IPS-11a (cell line): Measurements from ENCODE around the gene ITPA.
A peak's percentile ranks its signal among the peaks of the same experiment; 100 is the strongest.

Source experiments
- H3K4me3 ChIP-seq: one replicate; pipeline ENCODE4 v1.5.1; 2013; ENCODE audit warnings: low read depth, low read length, control low read depth

ITPA gene

DNA sequence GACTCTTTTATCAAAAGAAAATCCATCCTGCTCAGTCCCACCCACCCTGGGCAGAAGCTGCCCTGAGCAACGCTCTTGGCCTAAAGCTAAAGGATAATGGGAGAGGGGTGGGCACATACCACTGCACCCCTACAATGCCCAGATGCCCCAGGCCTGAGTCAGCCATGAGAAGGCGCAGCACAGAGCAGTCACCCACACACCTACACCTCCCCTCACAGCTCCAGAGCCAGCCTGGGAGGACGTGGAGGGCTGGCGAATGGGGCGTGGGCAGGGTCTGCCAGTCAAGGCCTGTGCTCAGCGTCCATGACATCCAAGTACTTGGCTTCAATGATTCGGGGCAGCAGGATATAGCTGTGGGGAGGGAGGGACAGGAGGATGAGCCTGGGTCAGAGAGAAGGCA is 18.2 kb downstream of the ITPA start:
- no peak overlapping the region for H3K4me3 ChIP-seq

DNA sequence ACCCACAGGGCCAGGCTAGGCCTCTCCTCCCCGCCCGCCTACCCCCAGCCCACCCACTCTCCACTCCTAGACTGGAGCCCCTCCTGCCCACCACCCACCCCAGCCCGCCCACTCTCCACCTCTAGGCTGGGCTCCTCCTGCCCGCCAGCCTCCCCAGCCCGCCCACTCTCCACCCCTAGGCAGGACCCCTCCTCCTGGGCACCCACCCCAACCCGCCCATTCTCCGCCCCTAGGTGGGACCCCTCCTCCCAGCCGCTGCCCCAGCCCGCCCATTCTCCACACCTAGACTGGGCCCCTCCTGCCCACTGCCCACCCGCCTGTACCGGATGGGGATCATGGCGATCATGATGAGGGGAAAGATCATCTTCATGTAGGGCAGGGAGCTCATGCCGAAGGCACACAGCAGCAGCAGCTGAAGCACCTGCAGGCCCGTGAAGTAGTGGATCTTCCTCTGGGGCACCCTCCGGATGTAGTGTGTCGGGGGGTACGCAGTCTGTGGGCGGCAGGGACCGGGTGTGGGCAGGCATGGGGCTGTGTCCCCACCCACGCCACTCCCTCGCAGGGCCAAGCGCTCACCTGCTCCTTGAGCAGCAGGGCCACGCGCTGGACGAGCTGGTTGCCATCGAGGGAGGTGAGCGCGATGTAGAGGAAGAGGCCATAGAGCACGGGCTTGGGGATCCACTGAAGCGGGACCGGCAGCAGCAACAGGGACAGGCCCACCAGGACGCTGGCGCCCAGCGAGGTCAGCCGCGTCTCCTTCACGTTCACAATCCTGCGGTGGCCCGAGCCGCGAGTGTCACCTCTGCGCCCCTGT is 18.8 kb downstream of the ITPA start:
- H3K4me3 ChIP-seq = no peak overlapping the region

DNA sequence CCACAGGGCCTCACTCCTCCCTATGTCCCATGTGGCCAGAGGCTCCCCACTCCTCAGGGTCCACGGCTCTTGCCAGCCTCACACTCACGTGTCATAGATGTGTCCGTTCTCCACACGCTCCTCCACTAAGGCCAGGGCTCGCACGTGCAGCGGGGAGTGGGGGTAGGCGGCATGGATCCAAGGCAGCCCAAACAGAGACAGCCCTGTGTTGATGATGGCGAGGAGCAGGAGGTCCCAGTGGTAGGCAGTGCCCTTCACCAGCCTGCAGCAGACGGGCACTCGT is 19.4 kb downstream of the ITPA start:
- H3K4me3 ChIP-seq = no peak overlapping the region

DNA sequence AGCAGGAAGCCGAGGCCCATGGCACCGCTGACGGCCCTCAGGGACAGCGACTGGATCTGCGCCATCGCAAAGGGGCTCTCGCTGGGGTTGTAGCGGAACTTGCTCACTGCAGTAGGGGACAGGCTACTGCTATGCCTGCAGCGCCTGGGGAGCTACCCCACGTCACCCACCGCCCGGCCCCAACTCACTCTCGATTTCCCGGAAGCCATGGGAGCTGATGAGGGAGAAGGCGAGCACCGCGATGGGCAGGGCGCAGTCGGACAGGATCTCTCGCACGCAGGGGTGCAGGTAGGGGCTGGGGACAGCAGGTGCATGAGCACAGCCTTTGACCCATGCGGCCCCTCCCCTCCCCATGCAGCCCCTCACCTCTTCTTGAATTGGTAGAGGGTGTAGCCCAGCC is 19.9 kb downstream of the ITPA start:
- H3K4me3 ChIP-seq = no peak overlapping the region

DNA sequence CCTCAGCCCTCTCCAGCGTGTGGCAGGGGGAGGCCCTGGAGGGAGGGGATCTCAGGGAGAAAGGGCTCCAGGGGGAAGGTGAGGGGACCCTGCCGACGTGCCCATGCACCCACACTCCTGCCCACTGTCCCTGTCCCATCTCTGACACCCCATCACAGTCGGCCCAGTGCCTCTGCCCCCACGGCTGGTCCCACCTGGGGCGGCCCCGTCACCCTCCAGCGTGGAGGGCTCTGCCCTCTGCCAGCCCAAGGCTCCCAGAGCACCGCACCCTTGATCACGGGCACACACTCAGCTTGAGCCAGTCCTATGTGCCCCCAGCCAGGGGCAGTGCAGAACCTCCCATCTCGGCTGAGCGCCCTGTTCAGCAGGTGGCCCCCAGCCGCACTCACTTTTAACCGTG is 20.5 kb downstream of the ITPA start:
- H3K4me3 ChIP-seq = no peak overlapping the region

DNA sequence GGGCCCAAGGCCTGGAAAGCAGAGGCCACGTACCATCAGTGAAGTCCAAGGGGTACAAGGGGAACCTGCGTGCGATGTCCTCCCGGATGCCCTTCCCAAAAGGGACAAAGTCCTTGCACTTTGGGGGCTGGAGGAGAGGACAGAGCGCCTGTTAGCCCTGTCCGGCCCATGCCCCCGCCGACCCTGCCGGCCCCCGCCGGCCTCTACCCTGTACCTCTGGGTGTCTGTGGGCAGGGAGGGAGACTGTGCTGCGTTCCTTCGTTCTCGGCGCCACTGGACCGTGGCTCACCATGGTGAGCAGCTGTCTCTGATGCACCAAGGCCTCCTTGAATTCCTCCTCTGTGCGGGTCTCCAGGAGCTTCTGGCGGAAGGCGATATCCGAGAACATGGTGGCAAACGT is 21.8 kb downstream of the ITPA start:
- H3K4me3 ChIP-seq = no peak overlapping the region

DNA sequence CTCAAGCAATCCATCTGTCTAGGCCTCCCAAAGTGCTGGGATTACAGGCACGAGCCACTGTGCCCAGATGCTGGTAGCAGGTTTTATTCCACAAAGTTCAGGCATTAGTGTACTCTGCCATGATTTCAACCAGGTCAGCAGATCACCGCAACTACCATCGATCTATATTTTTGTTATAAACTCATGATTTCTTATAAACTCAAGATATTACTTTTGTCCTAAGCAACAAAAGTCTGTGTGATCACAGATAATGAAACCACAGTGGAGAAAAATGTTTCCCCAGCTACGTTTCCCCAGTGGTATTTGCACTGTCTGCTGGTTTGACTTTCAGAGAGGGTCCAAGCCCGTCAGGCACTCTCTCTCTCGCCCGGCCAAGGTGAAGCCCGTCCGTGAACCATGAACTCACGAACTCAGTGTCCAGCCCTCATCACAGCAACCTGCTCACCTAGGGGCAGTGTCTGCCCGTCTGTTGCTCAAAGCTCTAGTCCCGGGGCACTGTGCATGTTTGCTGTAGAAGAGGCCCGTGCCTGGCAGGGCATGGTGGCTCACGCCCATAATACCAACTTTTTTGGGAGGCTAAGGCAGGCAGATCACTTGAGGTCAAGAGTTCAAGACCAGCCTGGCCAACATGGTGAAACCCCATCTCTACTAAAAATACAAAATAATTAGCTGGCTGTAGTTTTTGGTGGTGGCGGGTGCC is 22.7 kb downstream of the ITPA start:
- H3K4me3 ChIP-seq = no peak overlapping the region

DNA sequence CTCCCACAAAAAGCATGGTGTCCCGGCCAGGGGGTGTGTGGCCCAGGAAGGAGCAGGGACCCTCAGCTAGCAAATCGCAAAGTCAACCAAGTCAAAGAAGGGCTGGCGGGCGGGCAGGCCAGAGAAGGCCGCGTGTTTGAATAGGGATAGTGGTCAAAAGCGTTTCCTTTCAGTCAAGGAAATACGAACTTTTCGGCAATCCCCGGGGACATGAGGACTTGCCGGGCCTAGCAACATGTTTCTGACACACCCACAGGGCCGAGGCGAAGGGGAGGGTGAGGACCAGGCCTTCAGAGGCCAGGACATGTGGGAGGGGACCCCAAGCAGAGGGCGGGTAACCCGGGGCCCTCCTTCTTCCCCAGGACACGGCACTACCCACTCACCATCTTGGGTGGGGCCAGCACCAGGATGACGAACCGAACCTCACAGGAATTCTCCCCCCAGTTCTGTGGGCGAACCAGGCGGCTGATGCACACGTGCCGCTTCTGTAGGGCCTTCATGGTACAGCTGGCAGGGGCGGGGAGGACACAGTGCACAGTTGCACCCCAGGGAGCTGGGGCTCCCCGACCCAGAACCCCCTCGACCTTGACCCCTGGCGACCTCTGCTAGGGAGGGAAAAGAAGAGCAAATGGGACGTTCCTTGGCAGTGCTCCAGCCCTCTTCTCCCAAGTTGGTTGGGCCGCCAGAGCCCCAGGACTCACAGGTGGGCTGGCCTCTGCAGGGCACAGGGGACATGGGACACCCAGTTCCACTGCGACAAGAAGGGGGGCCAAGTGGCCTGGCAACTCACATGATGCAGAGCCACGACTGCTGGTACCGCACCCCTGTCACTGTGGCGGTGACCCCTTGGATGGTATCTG is 24.1 kb downstream of the ITPA start:
- H3K4me3 ChIP-seq = no peak overlapping the region

DNA sequence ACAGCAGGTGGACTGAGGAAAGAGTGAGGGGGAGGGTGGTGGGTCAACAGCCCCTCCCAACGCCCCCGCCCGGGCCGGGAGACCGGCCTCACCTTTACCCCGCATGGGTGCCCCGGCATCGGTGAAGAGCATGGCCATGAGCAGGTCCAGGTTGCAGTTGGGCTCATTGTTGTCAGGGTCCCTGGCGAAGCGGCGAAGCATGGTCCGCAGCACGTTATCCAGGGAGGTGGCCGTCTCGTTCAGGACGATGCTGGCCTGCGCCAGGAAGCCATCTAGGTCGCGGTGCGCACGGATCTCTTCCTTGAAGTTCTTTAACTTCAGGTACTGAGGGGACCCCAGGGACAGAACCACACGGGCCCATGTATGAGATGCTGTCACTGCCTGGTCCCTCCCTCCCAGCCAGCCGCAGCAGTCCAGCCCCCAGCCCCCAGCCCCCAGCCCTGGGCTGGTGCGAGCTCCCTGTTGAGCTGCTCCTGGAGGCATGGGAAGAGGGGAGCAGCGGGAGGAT is 24.7 kb downstream of the ITPA start:
- no peak overlapping the region for H3K4me3 ChIP-seq

DNA sequence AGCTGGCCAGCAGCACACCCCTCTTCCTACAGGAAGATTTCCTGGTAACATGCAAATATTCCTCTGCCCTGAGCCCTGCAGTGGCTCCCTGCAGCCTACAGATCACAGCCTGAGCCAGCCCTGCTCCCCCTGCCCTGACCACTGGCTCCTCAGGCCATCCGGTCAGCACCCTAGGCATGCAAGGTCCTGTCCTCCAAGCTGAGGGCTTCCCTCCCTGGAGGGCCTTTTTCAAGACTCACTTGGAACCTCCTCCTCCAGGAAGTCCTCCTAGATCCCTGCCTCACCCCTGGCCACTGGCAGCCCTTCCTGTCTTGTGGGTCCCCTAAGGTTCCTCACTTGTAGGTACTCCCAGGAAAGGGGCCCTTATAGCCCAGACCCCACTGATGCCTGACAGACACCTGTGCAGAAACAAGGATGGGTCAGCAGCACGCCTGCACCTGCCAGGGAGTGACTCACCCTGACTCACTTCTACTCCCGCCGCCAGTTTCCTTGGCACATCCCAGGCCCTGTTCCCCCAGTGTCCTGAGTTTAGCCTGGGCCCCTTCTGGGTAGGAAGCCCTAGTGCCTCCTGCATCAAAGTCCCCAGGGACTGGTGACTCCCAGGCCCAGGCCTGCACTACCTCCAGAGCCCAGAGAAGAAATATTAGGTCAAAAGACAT is 26.5 kb downstream of the ITPA start:
- H3K4me3 ChIP-seq = no peak overlapping the region

DNA sequence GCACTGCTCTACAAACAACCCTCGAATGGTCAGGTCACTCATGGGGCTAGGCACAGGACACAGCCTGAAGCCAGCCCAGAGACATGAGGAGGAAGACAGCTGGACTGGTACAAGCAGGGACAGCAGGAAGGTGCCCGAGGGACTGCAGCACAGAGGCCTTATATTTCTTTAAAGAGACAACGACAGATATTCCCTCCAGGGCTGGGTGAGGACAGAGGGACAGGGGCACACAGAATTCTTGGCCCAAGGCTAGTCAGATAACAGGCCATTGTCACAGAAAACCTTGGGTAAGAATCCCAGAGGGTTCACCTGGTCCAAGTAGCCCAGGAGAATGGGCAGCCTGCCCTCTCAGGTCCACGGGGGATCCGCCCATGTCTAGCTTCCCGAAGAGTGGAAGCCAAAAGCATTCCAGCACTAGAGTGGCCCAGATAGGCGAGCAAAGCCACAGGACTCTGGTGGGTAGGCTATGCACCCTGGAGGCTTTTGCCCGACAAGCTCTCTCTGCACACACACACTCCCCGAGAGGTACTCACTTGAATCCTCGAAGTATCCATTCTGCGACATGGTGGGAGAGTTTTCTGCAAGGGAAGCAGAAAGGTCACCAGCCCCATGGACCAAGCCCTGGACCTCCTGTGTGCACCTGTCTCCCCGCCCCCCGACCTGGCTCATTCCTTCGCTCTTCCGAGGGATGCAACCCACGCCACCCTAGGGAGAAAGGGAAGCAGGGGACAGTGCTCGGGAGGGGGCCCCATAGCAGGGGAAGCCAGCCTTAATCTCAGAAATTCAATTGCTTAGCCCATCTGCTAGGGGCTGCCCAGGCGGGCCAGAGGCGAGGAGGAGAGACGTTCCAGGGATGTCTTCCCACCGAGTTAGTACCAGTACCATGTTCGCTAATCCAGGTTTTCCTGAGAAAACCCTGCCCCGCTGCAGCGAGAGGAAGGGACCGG is 28.0 kb downstream of the ITPA start:
- H3K4me3 ChIP-seq = peak overlapping the region; percentile 87

DNA sequence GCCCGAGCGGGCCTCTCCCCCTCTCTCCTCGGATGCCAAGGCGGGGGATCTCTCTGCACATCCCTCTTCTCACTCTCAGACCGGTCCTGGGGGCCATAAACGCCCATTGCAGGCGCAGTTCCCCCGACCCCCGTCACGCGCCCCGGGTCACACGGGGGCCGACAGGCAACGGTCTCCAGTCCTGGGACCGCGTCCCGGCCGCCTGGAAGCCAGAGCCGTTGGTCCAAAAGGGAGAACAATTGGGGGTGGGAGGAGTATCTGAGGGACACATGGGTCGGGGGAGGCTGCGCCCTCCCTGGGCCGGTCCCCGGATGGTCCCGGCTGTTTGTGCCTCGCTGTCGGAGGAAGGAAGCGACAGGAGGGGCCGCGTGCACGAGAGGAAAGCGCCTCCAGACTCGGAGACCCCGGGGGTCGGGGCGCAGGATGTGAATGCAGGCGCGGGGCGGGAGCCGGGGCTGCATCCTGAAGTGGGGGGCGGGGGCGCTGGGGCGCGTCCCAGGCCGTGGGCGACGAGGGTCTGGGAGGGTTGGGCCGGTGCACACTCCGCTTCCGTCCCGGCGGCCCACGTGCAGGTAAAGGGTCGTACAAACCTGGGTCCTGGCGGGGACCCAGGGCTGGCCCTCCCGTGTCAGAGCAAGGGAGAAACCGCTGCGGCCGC is 28.8 kb downstream of the ITPA start:
- peak overlapping the region; percentile 87 for H3K4me3 ChIP-seq

DNA sequence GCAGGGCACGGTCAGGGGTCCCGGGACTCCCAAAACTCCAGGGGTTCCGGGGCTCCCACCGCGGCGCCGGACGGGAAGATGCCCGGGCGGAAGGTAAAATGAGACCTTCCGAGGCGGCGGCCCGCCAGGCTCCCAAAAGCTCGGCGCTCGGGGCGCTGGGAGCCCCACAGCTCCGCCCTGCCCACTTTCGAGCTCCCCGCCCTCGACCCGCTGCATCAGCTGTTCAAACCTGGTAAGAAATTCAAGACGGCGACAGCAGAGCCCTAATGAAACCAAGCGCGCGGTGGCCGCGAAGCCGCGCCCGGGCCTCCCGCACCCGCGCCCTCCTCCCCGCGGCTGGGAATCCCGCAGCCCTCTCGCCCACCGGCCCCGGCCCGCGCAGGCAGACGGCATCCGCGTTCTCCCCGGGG is 29.3 kb downstream of the ITPA start:
- peak overlapping the region; percentile 87 for H3K4me3 ChIP-seq

DNA sequence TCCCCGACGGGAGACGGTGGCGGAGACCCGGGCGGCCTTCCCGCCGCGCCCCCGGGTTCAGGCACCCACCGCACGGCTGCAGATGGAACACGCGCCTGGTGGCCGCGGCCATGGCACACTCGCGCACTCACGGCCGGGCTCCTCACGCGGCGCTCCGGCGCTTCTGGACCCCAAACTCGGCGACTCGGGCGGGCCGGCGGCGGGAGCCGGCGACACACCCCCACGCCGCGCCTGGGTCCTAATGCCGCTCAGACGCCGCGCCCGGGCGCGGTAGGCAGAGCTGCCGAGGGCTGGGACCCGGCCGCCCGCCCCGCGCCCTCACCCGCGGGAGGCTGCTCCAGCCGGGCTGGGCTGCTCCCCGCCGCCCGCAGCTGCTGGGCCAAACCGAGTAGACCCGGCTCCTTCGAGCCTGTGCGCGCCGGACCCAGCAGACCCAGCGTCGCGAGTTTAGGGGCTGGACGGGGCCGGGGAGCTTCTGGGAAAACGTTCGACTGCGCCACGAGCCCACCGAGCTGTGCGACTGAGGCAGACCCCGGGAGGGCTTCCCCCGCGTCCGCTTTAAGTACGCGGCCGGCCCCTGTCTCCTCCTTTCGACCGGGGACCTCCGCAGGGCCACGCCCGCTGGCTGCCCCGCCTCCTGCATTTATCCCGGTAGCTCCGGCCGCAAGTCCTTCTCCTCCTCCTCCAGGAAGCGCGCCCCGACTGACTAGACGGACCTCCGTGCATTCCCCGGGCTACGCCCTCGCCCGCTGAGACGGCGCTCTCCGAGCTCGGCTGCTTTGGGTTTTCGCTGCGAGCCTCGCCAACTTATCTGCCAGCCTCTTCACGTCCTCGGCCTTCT is 29.9 kb downstream of the ITPA start, which contains the start of gene SLC4A11:
Gene SLC4A11 (minus strand): TSS at position 165 of the 841 bp plus-strand sequence. CDS start 53 bp downstream, at position 112.
- H3K4me3 ChIP-seq = peak within 1 kb of the TSS; percentile 87

DNA sequence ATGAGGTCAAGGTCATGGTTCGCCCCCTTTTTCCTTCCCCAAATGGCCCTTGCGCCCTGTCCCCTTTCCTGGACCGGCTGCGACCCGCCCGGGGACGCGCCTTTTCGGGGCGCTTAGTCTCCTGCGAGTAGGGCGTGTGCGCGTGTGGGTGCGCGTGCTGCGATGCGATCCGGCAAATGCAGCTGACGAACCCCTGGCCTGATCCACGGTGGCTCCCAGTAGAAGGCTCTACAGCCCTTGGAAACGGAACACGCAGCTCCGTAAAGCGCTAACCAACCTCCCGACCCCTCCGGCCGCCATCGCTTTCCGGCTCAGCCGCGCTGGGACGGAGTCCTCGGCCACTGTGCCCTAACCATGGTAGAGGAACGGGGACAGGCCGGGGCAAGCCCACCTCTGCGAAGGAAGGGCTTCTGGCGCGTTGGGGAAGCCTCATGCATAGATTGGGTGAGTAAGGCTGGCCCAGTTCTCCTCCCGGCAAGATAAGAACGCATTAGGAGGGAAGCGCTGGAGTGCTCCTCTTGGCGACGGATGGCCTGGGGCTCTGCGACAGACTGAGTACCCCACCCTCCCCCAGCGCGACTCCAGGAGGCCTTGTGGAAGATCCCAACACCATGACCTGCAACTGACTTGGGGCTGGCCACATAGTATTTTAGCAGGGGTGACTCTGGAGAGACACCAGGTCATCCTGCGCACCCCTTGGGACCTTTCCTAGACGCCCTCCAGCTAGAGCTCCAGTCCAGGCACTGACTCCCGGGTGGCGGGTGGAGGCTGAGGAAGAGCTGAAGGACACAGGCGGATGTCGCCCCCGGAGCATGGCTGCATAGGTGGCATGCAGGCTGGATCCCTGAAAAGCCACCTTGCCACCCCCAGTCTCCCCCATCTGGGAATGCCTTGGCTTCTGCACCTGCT is 30.8 kb downstream of the ITPA start:
- H3K4me3 ChIP-seq = peak overlapping the region; percentile 87

DNA sequence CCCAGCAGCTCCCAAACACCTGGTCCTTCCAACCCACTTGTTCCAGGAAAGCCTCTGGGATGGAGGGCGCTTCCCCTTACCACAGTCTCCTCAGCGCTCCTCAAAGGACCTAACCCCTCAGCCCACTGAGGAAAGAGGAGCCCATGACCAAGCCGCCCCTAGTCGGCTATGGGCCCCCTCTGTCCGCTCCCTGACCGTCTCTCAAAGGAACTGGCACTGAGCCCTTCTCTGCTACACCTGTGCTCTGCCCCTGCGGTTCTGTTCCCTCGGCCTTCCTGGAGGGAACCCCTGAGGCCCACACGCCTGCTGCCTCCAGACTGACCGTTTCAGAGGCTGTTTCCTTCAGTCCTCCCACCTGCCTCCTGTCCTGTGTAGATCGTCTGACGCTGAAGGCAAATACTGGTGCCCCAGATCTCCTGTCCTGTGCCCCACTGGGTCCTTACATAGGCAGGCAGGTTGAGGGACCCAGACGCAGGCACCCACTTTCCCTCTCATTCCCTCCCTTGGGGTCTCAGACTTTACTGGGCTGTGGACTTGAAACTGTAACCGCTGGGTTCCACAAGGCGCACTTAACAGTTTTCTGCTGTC is 31.6 kb downstream of the ITPA start:
- H3K4me3 ChIP-seq = peak overlapping the region; percentile 87

DNA sequence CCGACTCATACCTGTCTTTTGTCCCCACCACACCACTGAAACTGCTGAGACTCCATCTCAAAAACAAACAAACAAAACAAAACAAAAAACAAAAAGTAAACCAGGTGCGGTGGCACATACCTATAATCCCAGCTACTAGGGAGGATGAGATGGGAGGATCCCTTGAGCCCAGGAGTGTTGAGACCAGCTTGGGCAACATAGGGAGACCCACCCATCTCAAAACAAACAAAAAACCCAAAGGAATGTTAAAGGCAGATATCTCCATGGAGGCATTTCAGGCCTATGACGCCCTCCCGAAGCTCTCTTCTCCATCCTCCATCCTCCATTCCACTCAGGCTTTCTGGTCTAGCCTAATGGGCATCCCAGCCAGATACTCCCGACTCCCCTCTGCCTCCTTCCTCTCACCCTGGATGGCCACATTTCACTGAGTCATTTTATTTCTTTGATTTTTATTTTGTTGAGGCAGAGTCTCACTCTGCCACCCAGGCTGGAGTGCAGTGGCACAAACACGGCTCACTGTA is 32.9 kb downstream of the ITPA start:
- H3K4me3 ChIP-seq = no peak overlapping the region
